Ramos (cell line): Measurements from ENCODE around the gene RYR1.
"Not testable (repeated sequence)": the region's sequence is repeated elsewhere in the genome, so short reads cannot be mapped to it uniquely, and the experiment has no call there.

Experiments
- in situ Hi-C: fragments of 300-500 bp; cut with MboI; formaldehyde crosslinking; loops from one replicate; pipeline ENCODE4 v1.14.3; 2022; ENCODE audit warnings: low sequenced_read_pairs; ENCODE audit not compliant: unreplicated experiment

The RYR1 gene

DNA sequence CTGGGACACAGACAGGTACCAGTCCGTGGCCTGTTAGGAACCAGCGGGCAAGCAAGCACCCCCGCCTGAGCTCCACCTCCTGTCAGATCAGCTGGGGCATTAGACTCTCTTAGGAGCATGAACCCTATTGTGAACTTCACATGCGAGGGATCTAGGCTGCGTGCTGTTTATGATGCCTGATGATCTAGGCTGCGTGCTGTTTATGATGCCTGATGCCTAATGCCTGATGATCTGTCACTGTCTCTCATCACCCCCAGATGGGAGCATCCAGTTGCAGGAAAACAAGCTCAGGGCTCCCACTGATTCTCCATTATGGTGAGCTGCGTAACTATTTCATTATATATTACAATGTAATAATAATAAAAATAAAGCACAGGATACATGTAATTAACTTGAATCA lies 11.1 kb upstream of the RYR1 start:
- in situ Hi-C loops, result loop anchor here (25.0 kb wide), 1 partner anchor 515 kb away; the partner anchor contains the start of genes MRPS12 and SARS2

DNA sequence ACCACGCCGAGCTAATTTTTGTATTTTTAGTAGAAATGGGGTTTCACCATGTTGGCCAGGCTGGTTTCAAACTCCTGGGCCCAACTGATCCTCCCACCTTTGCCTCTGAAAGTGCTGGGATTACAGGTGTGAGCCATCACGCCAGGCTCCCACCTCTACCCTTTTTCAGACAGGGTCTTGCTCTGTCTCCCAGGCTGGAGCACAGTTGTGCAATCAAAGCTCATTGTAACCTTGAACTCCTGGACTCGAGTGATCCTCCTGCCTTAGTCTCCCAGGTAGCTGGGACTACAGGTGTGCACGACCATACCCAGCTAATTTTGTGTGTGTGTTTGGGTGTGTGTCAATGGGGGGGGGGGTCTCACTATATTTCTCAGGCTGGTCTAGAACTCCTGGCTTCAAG lies 9.2 kb upstream of the RYR1 start:
- in situ Hi-C loops, result loop anchor here (25.0 kb wide), 1 partner anchor 513 kb away; the partner anchor contains the start of genes MRPS12 and SARS2

DNA sequence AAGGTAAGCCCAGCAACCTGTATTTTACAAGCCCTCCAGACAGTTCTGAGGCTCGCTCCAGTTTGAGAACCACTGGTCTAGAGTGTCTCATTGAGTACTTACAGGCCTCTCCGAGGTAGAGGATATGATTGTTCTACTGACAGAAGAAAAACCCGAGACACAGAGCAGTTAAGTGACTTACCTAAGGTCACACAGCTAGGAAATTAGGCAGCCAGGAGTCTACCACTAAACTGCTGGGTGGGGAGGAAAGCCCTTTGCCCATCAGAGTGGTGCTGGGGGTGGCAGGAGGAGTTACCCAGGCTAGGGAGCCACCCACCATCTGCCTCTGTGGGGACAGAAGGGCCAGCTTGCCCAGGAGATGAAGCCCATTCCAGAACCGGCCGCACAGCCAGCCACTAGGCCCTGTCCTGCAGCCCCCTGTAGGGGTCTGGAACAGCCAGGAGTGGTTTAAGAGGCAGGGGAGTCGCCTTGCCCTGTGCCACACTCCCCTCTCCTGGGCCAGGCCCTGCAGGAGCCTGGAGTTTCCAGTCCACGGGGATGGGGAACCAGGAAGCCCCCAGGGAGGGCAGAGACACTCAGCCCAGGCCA lies 8.2 kb upstream of the RYR1 start:
- in situ Hi-C loops, result no loop called here

DNA sequence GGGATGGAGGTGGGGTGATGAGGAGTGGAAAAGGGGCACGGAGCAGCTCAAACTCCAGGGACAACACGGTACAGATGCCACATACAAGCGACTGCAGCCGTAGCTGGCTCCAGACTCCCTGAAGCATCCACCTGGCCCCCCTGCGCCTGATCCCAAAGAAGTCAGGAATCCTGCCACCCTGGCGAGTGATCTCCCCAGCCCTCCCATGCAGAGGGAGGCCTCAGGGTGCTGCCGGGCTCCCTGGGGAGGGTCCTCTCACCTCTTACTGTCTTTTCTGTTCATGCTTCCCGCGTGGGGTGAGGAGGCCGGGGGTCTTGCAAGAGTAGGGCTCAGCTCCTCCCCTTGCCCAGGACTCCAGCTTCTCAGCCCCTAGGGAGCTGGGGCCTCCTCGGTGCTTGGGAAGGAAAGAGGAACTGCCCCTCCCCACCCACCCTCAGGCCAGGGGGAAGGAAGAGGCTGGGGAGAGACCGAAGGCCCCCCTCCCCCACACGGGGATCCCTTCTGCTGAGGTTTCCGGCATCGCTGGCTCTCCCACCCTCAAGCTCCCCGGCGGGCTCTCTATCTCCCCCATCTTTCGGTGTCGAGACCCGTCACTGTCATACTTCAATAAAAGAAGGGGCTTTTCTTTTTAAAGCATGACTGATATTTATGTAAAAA lies 7.6 kb upstream of the RYR1 start, which contains the start of gene RASGRP4:
Gene RASGRP4 (minus strand): TSS at position 410 of the 657 bp plus-strand sequence. CDS start 128 bp downstream, at position 282.
- in situ Hi-C loops, result no loop called here

DNA sequence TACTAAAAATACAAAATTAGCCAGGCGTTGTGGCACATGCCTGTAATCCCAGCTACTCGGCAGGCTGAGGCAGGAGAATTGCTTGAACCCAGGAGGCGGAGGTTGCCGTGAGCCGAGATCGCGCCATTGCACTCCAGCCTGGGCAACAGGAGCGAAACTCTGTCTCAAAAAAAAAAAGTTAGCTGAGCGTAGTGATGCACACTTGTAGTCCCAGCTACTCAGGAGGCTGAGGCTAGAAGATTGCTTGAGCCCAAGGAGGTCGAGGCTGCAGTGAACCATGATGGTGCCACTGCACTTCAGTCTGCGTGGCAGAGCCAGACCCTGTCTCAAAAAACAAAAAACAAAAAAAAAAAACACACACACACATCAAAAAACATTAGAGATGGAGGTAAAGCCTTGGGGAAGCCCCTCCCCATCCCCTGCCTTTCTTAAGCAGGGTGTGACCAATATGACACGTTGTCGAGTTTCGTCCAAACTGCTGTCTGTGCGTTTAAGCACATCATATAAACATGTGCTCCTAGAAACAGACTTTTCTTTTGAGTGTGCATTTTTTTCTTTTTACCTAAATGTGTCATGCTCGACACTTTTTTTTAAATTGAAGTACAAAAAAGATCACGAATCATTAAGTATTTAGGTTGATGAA lies 6.3 kb upstream of the RYR1 start:
- in situ Hi-C loops, result not testable (repeated sequence)

DNA sequence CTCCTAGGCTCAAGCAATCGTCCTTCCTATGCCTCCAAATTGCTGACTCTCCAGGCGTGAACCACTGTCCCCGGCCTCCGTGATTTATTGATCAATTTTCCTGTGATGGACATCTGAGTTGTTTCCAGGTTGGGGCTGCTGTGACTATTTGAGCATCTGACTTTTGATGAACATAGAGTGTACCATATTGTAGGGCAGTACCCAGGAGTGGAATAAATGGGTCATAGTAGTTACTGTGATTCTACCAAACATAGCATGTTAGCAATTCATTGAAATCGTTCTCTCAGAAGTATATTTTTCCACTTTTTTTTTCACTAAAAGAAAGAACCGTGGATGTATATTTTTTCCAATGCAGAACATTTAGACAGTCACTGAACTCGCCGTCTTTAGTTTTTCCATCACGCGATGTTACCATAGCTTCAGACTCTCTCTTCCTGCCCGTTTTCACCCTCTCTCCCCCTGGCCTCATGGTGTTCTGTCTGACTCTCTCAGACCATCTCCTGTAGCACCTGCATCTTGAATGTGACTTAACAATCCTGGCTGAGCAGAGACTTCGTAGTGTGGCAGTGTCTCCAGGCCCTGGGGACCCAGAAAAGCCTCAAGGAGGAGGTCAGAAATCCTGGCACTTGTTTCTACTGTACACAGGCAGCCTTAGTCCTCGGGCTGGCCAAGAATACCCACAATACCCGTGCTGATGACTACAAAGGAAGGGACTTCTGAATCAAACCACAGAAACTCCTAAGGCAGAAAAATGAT lies 4.3 kb upstream of the RYR1 start:
- in situ Hi-C loops, result no loop called here

DNA sequence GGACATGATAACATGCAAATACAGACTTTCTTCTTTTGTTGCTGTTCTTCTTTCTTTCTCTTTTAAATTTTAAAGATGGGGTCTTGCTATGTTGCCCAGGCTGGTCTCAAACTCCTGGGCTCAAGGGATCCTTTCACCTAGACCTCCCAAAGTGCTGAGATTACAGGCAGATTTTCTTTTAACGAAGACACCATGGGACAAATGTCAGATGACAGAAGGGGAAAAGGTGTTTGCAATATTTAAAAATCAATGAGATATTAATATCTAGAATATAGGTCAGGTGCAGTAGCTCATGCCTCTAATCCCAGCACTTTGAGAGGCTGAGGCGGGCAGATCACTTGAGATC lies 3.7 kb upstream of the RYR1 start:
- in situ Hi-C loops, result no loop called here

DNA sequence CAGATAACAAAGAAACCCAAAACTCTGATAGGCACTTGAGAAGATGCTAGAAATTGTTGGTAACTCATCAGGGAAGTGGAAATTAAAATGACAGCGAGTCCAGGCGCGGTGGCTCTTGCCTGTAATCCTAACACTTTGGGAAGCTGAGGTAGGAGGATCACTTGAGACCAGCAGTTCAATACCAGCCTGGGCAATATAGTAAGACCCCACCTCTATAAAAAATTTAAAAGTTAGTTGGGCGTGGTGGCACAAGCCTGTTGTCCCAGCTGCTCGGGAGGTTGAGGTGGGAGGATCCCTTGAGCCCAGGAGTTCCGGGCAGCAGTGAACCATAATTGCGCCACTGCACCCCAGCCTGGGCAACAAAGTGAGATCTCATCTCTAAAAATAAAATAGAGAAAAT lies 2.6 kb upstream of the RYR1 start:
- in situ Hi-C loops, result no loop called here

DNA sequence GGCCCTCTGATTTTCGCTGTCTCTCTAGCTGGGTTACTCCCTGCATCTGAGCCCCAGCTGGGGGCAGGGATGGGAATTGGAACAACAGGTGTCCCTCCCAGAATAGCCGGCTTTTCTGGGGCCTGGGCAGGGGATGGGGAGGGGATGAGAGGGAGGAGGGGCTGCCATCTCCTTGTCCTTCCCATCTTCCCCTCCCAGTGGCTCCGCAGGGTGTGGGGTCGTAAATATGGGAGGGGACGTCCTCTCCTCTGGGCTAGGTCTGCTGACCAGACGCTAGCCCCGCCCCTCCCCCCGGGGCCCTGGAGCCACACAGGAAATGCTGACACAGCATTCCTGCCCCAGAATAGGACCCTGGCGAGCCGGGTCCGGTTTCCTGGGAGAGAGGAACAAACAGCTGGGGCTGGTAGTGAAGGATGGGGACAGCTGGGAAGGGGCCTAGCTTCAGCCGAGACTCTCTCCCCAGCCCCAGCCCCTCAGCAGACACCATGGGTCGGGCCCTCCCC lies 1.1 kb downstream of the RYR1 start:
- in situ Hi-C loops, result no loop called here

DNA sequence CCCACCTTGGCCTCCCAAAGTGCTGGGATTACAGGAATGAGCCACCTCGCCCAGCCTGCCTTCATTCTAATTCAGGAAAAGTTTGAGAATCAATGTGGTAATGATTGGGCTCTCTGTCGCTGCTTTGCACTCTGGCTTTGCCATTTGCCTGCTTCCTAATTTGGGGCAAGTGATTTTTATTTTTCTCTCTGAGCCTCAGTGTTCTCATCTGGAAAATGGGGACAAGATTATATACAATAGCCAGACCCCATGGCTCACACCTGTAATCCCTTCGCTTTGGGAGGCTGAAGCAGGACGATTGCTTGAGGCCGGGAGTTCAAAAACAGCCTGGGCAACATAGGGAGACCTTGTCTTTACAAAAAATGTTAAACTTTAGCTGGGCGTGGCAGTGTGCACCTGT lies 3.8 kb downstream of the RYR1 start:
- in situ Hi-C loops, result no loop called here

DNA sequence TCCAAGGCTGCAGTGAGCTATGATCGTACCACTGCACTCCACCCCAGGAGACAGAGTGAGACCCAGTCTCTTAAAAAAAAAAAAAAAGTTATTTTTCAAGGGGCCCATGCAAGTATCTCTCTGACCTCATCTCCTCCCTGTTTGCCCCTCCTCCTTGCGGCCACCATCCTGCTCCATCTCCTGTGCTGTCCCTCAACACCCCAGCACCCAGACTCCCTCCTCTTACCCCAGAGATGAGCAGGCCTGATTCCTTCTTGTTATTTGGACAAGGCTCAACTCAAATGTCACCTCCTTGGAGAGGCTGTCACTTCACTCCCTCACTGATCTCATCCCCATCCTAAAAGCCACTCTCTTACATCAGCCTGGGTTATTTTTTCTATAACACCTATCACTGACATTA lies 4.4 kb downstream of the RYR1 start:
- in situ Hi-C loops, result no loop called here

DNA sequence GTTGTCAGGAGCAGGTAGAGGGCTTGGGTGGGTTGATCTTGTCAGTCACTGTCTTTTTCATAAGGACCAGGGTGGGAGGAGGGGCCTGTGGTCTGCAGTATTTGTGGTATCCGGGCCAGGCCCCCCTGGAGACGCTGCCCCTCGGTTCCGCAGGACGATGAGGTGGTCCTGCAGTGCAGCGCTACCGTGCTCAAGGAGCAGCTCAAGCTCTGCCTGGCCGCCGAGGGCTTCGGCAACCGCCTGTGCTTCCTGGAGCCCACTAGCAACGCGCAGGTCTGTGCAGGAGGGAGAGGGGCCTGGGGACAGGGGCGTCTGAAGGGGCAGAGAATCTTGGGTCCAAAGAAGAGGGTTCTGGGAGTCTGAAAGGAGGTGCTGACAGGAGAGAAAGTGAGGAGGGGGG lies 7.1 kb downstream of the RYR1 start:
- in situ Hi-C loops, result no loop called here

DNA sequence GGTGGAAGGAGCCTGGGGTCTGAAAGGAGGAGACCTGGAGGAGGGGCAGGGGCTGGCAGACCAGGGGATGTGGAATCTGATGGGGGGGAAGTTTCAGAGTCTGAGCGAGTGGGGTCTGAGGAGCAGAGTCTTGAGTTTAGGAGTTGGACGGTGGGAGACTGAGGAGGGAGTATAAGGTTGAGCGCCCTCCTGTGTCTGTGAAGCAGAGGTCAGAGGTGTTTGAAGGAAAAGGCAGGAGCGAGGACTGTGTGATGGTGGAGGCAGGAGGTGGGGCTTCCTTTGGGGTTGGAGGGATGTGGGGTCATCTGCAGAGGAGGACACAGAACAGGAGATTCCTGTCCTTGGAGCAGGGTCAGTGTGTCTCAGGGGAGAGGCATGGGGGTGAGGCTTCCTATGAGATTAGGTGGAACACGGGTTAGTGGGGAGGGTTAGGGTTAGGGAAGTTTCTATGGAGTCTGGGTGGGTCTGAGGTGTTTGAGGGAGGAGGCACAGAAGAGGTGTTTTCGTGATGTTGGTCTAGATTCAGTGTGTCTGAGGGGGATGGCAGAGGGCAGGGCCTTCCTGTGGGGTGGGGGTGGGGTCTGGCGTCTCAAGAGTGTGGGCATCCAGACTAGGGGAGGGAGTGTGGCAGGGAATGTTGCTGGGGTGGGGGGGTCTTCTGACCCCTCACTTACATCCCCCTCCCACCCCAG lies 8.3 kb downstream of the RYR1 start:
- in situ Hi-C loops, result no loop called here

DNA sequence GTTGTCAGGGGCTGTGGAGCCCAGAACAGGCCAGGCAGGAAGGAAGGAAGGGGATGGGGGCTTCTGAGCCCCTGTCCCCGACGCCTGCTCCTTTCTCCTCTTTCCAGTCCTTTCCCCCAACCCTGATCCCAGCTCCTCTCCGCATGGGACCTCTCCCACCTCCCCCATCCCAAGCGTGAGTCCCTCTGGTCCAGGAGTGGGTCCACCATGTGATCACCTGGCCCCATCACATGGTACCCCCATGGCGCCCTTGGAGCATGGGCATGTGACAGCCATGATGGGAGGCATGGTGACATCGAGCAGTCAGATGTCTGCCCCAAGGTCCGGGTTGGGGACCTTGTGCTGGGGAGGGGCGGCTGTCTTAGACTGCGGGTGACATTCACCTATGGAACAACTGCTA lies 9.2 kb downstream of the RYR1 start:
- in situ Hi-C loops, result no loop called here

DNA sequence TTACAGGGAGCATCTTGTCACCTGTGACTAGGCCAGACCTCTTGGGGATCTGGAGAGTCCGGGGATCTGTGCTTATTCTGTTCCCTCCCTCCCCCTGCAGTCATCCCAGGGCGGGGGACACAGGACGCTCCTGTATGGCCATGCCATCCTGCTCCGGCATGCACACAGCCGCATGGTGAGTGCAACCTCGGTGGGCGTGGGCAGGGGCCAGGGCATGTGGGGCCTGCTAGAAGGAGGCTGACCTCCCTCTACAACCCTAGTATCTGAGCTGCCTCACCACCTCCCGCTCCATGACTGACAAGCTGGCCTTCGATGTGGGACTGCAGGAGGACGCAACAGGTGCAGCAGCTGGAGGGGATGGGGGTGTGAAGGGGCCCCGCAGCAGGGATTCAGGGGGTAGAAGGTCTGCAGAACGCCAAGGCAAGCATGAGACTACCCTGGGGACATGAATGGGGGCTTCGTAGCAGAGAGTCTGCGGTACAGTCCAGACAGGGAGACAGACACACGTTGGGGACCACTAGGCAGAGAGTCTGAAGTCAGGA lies 10.0 kb downstream of the RYR1 start:
- in situ Hi-C loops, result no loop called here

DNA sequence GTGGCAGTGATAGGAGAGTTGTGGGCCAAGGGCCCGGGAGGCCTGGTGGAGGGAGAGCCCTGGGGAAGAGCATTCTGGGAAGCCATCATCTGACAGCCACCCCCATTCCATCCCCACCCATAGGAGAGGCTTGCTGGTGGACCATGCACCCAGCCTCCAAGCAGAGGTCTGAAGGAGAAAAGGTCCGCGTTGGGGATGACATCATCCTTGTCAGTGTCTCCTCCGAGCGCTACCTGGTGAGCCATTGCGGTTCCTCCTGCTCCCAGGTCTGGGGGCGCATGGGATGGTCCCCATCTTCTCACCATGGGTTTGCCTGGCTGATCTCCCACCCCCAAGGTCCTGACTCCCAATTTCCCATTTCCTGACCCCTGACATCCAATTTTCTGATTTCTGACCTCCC lies 10.5 kb downstream of the RYR1 start:
- in situ Hi-C loops, result no loop called here

DNA sequence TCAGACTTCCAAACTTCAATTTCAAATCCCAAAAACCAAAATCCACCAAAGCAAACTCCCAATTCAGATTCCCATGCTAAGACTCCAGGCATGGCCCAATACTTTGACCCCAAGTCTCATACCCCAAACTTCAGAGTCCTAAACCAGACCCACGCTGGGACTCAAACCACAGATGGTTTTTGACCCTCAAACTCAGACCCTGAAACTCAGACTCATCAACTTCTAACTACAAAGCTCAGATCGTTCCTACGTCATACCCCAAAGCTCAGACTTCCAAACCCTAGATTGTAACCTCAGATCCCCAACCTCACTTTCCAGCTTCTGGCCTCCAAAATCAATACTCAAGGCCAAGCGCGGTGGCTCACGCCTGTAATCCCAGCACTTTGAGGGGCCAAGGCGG lies 11.9 kb downstream of the RYR1 start:
- in situ Hi-C loops, result no loop called here

DNA sequence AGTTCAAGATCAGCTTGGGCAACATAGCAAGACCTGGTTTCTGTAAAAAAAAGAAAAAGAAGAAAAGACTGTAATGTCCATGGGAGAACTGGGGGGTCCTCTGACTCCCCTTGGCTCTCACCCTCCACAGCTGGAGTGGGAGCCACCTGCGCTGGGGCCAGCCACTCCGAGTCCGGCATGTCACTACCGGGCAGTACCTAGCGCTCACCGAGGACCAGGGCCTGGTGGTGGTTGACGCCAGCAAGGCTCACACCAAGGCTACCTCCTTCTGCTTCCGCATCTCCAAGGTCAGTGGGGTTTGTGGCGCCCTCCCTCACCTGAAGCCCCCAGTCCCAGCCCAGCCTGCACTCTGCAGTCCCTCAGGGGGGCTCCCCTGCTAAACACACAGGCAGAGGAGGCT lies 14.7 kb downstream of the RYR1 start:
- in situ Hi-C loops, result no loop called here

DNA sequence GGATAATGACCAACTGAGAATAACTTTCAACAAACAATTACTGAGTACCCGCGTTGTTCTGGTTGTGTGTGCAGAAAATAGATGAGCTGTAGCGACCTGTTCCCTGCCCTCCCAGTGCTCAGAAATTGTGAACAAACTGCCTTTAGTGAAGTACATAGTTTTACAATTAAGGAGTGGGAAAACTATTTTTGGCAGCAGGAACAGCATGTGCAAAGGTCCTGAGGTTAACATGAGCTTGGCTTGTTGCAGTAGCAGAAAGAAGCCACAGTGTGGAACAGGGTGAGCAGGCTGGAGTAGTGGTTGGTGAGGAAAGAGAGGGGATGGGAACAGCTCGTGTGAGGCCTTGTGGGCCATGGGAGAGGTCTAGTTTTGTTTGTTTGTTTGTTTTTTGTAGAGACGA lies 16.0 kb downstream of the RYR1 start:
- in situ Hi-C loops, result no loop called here

DNA sequence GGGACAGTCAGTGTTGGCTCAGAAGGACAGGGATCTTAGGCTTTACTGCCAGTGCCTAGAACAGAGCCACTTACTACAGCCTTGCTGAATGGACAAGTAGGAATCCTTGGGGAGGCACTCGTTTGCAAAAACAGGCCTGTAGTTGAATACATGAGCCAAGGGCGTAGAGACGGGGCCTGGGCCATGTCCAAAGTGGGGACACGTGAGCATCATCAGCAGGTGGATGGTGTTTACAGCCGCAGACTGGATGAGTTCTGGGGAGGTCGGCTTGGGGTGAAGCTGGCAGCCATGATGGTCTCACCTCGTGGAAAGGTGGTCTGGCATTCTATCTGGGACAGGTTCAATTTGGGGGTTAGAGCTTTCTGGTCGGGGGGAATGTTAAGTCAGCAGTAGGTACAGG lies 17.5 kb downstream of the RYR1 start:
- in situ Hi-C loops, result no loop called here
